Measurements from ENCODE around the gene METTL6. TPM values are rescaled to one million over a fixed set of nuclear protein-coding genes. Genes with fewer than 3 reads are reported as not detected.
A peak's percentile ranks its signal among the peaks of the same experiment; 100 is the strongest.
"Not testable (repeated sequence)": the region's sequence is repeated elsewhere in the genome, so short reads cannot be mapped to it uniquely, and the experiment has no call there.

METTL6 gene
- total and polyA plus RNA-seq, 4 donors, result 6.7 to 16.0 (median 10.8) TPM

- H3K4me1 ChIP-seq (ENCODE audit: control insufficient read depth in 1 of 2, insufficient read depth in 2 of 2, low read length in 2 of 2); H3K36me3 ChIP-seq (ENCODE audit: control insufficient read depth in 1 of 2, insufficient read depth in 2 of 2, low read length in 1 of 2); H3K27me3 ChIP-seq (ENCODE audit: control insufficient read depth in 1 of 2, insufficient read depth in 2 of 2, low read length in 1 of 2); intact Hi-C loops (cut with DNase I); ATAC-seq (ENCODE audit: low FRiP score); H3K27ac ChIP-seq (ENCODE audit: low read depth in 1 of 2, low read length in 2 of 2); H3K9me3 ChIP-seq (ENCODE audit: control insufficient read depth, low read length); H3K4me3 ChIP-seq (ENCODE audit: low read length in 2 of 2); DNase-seq: not testable (repeated sequence)
- WGBS, 2 donors, result 97% methylated on average over 5 of the region's 5 CpGs
Observed at GRCh38 chr3:15386654-15386955, 40.7 kb downstream of the METTL6 start.

GRCh38 chr3:15385901-15386653 is 41.3 kb downstream of the METTL6 start:
- DNase-seq, result no peak
- no peak overlapping the region for H3K27ac ChIP-seq (ENCODE audit: low read depth in 1 of 2, low read length in 2 of 2)
- WGBS, 2 donors, result 78 to 84% methylated on average over 1 of the region's 1 CpG
- intact Hi-C loops (cut with DNase I), result no loop called here
- H3K27me3 ChIP-seq (ENCODE audit: control insufficient read depth in 1 of 2, insufficient read depth in 2 of 2, low read length in 1 of 2), result no peaks in the 10 kb centered on the region
- no peaks in the 10 kb centered on the region for H3K4me1 ChIP-seq (ENCODE audit: control insufficient read depth in 1 of 2, insufficient read depth in 2 of 2, low read length in 2 of 2)
- peaks cover 3% of the 10 kb centered on the region for H3K9me3 ChIP-seq (ENCODE audit: control insufficient read depth, low read length)
- H3K4me3 ChIP-seq (ENCODE audit: low read length in 2 of 2), result no peak overlapping the region
- ATAC-seq (ENCODE audit: low FRiP score), result no peak
- no peaks in the 10 kb centered on the region for H3K36me3 ChIP-seq (ENCODE audit: control insufficient read depth in 1 of 2, insufficient read depth in 2 of 2, low read length in 1 of 2)

- DNase-seq; H3K4me3 ChIP-seq (ENCODE audit: low read length in 2 of 2); H3K27me3 ChIP-seq (ENCODE audit: control insufficient read depth in 1 of 2, insufficient read depth in 2 of 2, low read length in 1 of 2); H3K9me3 ChIP-seq (ENCODE audit: control insufficient read depth, low read length); H3K4me1 ChIP-seq (ENCODE audit: control insufficient read depth in 1 of 2, insufficient read depth in 2 of 2, low read length in 2 of 2); intact Hi-C loops (cut with DNase I); H3K27ac ChIP-seq (ENCODE audit: low read depth in 1 of 2, low read length in 2 of 2); ATAC-seq (ENCODE audit: low FRiP score); H3K36me3 ChIP-seq (ENCODE audit: control insufficient read depth in 1 of 2, insufficient read depth in 2 of 2, low read length in 1 of 2): not testable (repeated sequence)
- 82 to 89% methylated on average over 10 of the region's 10 CpGs for WGBS, 2 donors
Observed at GRCh38 chr3:15385238-15385695, 42.1 kb downstream of the METTL6 start.

GRCh38 chr3:15384510-15385237 is 42.7 kb downstream of the METTL6 start:
- Histone ChIP-seq H3K9me3 (ENCODE audit: control insufficient read depth, low read length) (no peaks in the 10 kb centered on the region), H3K4me1 (ENCODE audit: control insufficient read depth in 1 of 2, insufficient read depth in 2 of 2, low read length in 2 of 2) (no peaks in the 10 kb centered on the region), H3K36me3 (ENCODE audit: control insufficient read depth in 1 of 2, insufficient read depth in 2 of 2, low read length in 1 of 2) (no peaks in the 10 kb centered on the region), H3K27me3 (ENCODE audit: control insufficient read depth in 1 of 2, insufficient read depth in 2 of 2, low read length in 1 of 2) (no peaks in the 10 kb centered on the region), H3K4me3 (ENCODE audit: low read length in 2 of 2) (no peak overlapping the region), H3K27ac (ENCODE audit: low read depth in 1 of 2, low read length in 2 of 2) (no peak overlapping the region)
- ATAC-seq (ENCODE audit: low FRiP score), result no peak
- WGBS, 2 donors, result 86 to 89% methylated on average over 4 of the region's 4 CpGs
- DNase-seq, result no peak
- intact Hi-C loops (cut with DNase I), result no loop called here

- H3K27ac ChIP-seq (ENCODE audit: low read depth in 1 of 2, low read length in 2 of 2), result no peak overlapping the region
- no peak overlapping the region for H3K4me3 ChIP-seq (ENCODE audit: low read length in 2 of 2)
- H3K9me3 ChIP-seq (ENCODE audit: control insufficient read depth, low read length), result no peaks in the 10 kb centered on the region
- H3K27me3 ChIP-seq (ENCODE audit: control insufficient read depth in 1 of 2, insufficient read depth in 2 of 2, low read length in 1 of 2), result no peaks in the 10 kb centered on the region
- H3K4me1 ChIP-seq (ENCODE audit: control insufficient read depth in 1 of 2, insufficient read depth in 2 of 2, low read length in 2 of 2), result no peaks in the 10 kb centered on the region
- no peaks in the 10 kb centered on the region for H3K36me3 ChIP-seq (ENCODE audit: control insufficient read depth in 1 of 2, insufficient read depth in 2 of 2, low read length in 1 of 2)
- intact Hi-C loops (cut with DNase I), result no loop called here
- DNase-seq (no peak), ATAC-seq (ENCODE audit: low FRiP score) (no peak)
- WGBS, 2 donors, result 55 to 66% methylated on average over 3 of the region's 3 CpGs
Observed at GRCh38 chr3:15382405-15382923, 44.9 kb downstream of the METTL6 start.

- Histone ChIP-seq H3K4me3 (ENCODE audit: low read length in 2 of 2) (no peak overlapping the region), H3K27me3 (ENCODE audit: control insufficient read depth in 1 of 2, insufficient read depth in 2 of 2, low read length in 1 of 2) (no peaks in the 10 kb centered on the region), H3K9me3 (ENCODE audit: control insufficient read depth, low read length) (no peaks in the 10 kb centered on the region), H3K27ac (ENCODE audit: low read depth in 1 of 2, low read length in 2 of 2) (no peak overlapping the region), H3K4me1 (ENCODE audit: control insufficient read depth in 1 of 2, insufficient read depth in 2 of 2, low read length in 2 of 2) (no peaks in the 10 kb centered on the region), H3K36me3 (ENCODE audit: control insufficient read depth in 1 of 2, insufficient read depth in 2 of 2, low read length in 1 of 2) (no peaks in the 10 kb centered on the region)
- WGBS, 2 donors, result 75 to 83% methylated on average over 6 of the region's 6 CpGs
- DNase-seq (no peak), ATAC-seq (ENCODE audit: low FRiP score) (no peak)
- intact Hi-C loops (cut with DNase I), result no loop called here
Observed at GRCh38 chr3:15380980-15381890, 46.1 kb downstream of the METTL6 start.

- ATAC-seq (ENCODE audit: low FRiP score) (peak; percentile 98), DNase-seq (peak; percentile 97)
- H3K27me3 ChIP-seq (ENCODE audit: control insufficient read depth in 1 of 2, insufficient read depth in 2 of 2, low read length in 1 of 2), result no peaks in the 10 kb centered on the region
- H3K4me3 ChIP-seq (ENCODE audit: low read length in 2 of 2), result no peak overlapping the region
- intact Hi-C loops (cut with DNase I), result loop anchor here (1.0 to 5.0 kb wide), 3 partner anchors 45 to 110 kb away; partner anchors contain the start of gene SH3BP5 (in 2 of the 2)
- H3K4me1 ChIP-seq (ENCODE audit: control insufficient read depth in 1 of 2, insufficient read depth in 2 of 2, low read length in 2 of 2), result no peaks in the 10 kb centered on the region
- H3K9me3 ChIP-seq (ENCODE audit: control insufficient read depth, low read length), result no peaks in the 10 kb centered on the region
- 23% methylated on average over 16 of the region's 16 CpGs for WGBS, 2 donors
- peak overlapping the region in 1 of 2 donors; percentile 70 for H3K27ac ChIP-seq (ENCODE audit: low read depth in 1 of 2, low read length in 2 of 2)
- H3K36me3 ChIP-seq (ENCODE audit: control insufficient read depth in 1 of 2, insufficient read depth in 2 of 2, low read length in 1 of 2), result no peaks in the 10 kb centered on the region
Observed at GRCh38 chr3:15377961-15378791, 49.2 kb downstream of the METTL6 start.

All from aorta (tissue), 5 donors.